HG02763 (cell line): Measurements from ENCODE around the gene HRC.
"Not testable (repeated sequence)": the region's sequence is repeated elsewhere in the genome, so short reads cannot be mapped to it uniquely, and the experiment has no call there.

Experiments used
- ATAC-seq: cut with Tn5 transposase; IDR thresholded peaks from one replicate; pipeline ENCODE4 v1.9.1; 2021; ENCODE audit warnings: mild to moderate bottlenecking, moderate library complexity; ENCODE audit not compliant: unreplicated experiment

HRC gene

DNA sequence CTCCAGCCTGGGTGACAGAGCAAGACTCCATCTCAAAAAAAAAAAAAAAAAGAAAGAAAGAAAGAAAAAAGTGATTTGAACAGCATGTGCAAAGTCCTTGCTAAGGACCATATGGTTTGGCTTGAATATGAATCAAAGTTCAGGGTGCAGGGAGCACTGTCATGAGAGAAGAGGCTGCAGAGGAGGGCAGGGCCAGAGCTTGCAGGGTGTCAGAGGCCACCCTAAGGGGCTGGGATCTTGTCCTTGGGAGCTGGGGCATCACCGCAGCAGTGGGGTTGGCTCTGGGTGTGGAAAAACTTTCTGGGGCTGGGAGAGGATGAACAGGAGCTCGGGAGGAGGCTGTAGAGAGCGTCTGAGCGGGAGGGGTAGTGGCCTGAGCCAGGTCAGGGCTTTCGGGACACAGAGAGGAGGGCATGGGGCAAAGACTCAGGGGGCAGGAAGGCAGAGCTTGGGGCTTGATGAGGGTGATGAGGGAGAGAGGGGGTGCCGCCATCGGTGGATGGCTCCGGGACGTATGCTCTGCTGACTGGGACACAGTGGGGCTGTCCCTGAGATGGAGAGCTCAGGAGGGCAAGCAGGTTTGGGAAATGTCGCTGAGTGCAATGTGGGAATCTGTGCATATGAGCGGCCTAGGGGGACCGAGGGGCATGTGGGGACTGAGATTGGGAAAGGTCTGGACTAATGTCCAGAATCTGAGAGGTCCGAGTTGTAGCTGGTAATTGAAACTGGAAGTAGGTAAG, 5.4 kb upstream of the HRC start:
- no peak for ATAC-seq

DNA sequence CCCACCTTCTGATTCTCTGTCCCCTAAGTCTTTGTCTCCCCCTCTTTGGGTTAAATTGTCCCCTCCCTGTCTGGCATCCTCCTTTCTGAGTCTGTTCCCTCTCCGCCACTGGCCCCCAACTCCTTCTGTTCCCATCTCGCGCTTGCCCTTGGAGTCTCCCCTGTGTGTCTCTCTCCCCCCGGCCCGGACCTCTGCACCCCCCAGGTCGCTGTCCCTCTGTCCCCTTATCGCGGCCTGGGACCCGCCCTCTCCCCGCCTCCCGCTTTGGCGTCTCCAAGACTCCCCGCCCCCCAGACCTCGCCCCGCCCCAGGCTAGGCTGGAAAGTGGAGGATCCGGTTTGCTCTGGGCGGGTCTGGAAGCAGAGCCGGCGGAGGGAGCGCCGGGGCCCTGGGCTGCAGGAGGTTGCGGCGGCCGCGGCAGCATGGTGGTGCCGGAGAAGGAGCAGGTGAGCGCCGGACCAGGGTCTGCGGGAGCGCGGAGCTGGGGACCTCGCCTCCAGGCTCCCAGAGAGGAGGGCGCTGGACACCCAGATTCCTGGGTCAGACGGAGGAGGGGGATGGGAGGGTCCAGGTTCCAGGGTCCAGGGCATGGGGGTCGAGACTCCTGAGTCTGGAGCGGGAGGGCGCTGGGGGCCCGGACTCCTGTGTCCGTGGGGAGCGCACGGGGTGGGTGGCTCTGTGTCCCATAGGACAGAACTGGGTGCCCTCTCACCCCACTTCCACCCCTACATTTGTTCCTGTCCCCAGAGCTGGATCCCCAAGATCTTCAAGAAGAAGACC, 2.4 kb upstream of the HRC start, which contains the start of gene TRPM4:
TSS of gene TRPM4 (plus strand) at position 348 of the 780 bp plus-strand sequence. CDS start at position 423, 75 bp downstream.
- no peak for ATAC-seq

DNA sequence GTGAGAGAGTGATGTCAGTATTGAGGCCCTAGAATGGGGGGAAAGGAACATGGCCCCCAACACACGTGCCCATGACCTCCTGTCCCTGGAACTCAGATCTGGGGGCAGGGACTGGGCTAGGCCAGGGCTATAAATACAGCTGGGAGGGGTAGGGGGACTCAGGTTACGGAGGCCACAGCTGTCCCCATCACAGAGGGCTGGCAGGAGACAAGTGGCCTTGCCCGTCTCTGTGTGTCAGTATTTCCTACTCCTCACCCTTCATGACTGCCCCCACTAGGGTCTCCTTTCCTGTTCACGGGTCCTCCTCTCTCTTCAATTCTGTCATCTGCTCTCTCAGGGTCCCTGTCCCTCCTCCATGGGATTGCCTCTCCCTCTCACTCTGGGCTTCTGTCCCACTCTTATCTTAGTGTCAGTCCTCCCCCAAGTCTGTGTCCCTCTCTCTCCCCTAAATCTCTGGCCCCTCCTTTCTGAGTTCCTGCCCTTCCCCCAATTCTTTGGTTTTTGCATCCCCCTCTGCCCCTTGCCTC, 687 bp upstream of the HRC start:
- no peak for ATAC-seq

DNA sequence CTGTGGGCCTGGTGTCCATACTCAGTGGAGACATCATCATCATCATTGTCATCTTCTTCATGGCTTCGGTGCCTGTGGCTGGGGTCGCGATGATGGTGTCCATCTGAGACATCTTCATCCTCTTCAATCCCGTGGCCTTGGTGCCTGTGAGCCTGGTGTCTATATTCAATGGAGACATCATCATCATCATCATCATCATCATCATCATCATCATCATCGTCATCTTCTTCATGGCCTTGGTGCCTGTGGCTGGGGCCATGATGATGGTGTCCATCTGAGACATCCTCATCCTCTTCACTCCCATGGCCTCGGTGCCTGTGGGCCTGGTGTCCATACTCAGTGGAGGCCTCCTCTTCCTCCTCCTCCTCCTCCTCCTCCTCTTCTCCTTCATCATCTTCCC, 917 bp downstream of the HRC start:
- no peak for ATAC-seq

DNA sequence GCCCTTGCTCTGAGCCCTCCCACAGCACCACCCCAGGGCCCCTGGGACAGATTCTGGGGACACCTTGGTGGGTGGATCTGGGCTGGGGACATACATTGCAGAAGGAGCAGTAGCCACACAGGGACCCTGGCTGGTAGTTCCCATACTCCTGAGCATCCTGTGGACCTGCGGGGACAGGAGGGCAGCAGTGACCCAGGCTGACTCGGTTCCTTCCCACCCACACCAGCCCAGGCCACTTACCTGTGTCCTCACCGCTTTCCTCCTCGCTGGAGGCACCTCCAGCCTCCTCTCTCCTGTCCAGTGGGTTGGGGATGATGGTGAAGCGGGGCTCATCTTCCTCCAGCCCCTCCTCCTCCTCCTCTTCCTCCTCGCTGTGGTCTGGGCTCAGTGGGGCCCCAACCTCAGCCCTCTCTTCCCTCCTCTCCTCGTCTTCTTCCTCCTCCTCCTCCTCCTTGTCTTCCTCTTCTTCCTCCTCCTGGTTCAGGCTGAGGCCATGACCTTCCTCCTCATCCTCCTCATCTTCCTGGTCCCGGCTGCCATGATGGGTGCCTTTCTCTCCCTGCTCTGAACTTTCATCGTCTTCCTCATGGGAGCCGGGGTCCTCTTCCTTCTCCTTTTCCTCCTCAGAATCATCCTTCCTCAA, 1.9 kb downstream of the HRC start:
- no peak for ATAC-seq

DNA sequence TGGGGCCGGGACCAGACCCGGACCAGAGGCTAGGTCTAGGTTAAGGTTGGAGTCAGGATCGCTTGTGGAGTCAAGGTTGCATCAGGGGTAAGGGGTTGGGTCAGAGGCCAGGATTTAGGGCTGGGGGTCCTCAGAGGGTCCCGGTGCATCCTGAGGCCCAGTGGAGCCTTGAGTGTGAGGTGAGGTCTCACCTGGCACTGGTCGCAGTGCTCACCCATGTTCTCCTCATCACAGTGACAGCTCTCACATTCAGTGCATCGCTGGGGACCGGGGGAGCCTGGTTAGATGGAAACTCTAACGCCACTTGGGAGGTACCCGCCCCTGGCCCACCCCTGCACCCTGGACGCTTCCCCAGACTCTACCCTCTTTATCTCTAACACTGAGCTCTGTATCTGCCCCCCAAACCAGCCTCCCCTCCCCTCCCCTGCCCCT, 3.1 kb downstream of the HRC start:
- no peak for ATAC-seq

DNA sequence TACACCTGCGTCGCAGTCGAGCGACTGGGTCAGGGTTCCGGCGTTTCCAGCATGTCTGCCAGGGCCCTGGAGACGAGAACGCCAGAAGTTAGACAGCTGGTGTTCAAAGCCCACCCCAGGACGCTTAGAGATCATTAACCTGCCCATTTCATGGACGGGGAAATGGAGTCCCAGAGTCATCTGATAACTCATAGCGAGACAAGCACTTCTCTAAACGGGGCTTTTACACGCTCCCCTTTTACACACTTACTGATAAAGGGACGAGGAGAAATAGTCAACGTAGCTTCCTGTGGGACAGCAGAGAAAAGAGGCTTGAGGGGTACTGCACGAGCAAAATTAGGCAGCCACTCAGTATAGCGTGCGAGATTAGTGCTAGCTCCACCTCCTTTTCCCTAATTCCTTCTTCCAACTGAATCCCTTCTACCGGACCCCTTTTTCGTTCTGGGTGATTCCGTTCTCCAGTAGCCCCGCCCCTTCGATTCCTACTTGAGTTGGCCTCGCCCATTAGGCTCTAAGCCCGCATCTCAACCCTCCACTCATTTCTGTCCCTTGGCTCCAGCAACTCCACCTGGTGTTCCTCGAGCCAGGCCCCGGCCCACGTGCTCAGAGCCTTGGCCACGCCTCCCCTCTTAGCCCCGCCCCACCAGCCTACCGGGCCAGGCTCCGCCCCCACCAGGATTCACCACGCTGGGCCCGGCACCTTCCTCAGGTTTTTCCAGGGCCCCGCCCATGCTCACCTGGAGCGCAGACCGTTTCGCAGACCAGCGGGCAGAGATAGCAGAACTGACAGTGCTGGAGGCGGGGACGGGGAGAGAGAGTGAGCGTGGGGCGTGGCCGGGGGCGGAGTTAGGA, 3.7 kb downstream of the HRC start:
- no peak for ATAC-seq

DNA sequence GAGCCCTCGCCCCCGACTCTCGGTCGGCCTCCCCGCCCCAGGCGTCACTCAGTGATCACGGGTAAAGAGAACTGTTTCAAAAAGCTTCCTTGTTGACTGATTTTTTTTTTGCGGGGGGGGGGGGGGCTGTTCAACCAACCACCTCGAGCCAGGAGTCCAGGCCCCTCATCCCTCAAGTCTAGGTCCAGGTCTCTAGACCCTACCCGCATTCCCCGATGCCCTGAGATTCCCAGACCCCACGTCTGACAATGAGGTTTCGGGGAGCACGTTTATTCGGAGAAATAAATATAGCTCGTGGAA, 4.3 kb downstream of the HRC start:
- no peak for ATAC-seq

DNA sequence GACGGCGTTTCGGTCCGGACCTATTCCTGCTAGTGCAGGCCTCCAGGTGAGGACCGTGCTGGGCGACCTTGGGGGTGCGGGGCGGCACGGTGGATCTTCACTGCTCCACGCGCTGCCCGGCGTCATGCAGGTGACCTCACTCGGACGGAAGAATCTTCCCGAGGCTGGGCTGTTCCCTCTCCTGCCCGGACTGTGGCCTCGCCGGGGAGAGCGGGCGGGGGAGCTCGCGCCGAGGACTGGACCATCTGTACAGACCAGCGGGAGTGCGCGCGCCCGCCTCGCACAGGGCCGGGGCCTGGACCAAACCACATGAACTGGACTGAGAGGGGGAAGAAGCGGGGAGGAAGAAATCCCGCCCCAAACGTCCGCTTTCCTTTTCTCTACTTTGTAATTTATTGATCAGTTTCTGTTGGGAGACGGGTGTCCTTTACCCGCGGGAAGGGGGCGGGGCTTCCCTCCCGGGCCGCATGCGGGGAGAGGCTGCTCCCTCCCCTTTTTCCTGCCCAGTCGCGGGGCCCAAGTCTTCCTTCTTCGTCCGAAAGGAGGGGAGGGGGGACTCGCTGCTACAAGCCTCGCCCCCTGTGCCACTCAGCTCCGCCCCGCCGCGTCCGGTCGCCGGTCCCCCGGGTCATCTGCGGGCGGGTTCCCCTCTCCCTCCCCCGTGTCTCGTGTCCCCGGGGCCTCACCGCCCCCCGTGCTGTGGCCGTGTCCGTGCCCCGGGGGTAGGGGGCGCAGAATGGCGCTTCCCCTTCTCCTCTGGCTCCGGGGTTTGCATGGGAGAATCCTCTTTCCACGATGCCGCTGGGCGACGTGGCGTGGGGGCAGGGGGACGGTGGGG, 4.9 kb downstream of the HRC start:
- ATAC-seq, result no peak

DNA sequence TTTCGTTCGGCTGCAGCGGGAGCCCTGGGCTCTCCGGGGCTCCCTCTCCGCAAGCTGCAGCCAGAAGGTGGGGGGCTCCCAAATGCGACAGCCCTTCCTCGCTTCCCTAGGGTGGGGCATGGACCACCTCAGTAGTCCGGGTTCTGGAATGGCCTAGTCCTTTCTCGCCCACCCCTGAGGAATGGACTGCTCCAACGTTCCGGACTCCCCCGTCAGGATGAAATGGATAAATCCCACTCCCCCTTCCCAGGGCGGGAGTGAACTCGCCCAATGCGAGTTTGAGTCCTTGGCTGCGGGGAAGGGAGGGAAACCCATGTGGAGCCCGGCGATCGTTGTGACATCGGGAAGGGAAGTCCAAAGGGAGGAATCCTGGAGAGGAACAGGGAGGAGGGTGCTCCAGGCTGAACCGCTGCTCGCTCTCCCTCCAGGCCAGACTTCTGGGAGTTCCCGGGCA, 5.5 kb downstream of the HRC start:
- no peak for ATAC-seq

DNA sequence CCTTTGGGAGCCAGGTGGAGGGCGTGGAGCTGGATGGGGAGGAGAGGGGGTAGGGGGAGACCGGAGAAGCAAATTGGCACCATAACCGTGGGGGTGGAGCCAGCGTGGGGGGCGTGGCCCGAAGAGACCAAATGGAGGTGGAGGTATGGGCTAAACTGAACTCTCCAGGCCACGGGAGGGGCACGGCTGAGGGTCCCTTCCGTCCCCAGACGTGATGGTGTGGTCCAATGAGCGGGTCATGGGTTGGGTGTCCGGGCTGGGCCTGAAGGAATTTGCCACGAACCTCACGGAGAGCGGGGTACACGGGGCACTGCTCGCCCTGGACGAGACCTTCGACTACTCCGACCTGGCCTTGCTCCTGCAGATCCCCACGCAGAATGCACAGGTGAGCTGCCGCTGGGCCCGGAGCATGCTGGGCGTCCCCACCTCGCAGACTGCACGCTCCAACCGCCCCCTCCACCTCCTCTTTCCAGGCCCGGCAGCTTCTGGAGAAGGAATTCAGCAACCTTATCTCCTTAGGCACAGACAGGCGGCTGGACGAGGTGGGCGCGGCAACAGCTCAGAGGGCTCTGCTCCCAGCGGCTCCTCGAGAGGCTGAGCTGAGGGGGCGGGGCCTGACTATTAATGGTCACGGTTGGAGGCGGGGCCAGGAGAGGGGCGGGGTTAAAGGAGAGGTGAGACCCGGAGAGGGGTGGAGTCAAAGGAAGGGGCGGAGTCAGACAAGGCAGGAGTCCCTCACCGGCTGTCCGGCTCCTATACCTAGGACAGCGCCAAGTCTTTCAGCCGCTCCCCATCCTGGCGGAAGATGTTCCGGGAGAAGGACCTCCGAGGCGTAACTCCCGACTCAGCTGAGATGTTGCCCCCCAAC, 6.2 kb downstream of the HRC start:
- no peak for ATAC-seq

DNA sequence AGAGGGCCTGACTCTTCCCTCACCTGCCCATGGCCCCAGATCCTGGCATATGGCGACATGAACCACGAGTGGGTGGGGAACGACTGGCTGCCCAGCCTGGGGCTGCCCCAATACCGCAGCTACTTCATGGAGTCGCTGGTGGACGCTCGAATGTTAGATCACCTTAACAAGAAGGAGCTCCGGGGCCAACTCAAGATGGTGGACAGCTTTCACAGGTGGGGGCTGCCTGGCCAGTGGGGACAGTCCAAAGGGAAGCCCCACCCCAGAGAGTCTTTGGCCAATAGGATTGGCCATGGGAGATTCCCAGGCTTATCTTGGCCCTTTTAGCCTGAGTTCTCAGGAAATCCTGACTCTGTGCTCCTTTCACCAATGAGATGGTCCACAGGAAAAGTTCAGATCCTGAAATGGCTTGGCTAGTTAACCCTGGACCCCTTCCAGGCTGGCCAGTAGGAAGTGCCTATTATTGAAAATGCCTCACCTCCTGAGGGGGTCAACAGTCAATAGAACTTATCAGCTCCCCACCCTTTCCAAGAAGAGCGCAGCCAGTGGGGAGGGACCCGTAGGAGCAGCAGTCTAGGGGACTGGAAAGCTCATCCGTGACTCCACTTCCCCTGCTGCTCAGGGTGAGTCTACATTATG, 7.0 kb downstream of the HRC start:
- no peak for ATAC-seq

DNA sequence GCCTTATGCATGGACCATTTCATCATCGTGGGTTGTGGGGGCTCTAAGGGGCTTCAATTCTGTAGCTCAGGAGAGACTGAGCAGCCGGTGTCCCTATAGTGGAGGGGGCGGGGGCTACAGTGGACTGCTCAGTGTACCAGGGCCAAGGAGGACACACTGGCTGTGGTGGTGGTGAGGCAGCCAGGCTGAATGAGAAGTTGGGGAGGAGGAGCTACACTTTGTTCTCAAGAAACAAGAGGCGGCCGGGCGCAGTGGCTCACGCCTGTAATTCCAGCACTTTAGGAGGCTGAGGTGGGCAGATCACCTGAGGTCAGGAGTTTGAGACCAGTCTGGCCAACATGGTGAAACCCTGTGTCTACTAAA, 8.8 kb downstream of the HRC start:
- not testable (repeated sequence) for ATAC-seq

DNA sequence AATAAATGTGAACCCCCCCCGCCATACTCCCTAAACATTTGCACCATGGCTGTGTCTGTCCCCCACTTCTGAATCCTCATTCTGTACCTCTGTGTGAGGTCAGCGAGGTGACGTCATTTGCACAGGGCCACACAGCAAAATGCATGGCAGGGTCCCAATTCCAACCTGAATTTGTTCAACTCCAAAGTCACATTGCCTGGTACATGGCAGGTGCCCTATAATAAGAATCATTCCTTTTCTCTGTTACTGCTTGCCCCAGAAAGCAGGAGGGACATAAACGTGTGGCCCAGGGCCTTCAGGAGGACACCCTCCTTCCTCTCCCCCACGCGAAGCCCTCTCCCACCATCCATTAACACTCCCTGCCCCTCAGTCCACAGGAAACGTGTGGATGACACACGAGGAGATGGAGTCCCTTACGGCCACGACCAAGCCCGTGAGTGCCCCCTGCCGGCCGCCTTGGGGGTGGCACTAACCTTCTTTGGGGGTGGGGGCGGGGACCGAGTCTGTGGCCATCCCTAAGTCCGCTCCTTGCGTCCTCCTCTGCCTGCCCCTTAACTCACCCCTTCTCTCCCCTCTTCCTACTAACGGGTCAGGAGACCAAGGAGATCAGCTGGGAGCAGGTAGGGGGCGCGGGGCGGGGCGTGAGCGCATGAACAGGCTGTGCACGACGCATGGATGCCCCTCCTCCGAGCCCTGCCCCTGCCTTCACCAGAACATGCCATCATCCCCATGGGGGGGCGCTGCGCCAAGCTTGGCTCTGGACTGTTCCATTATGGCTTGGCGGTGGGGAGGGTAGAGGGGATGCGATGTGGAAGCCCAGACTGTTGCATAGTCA, 9.4 kb downstream of the HRC start:
- ATAC-seq, result no peak

DNA sequence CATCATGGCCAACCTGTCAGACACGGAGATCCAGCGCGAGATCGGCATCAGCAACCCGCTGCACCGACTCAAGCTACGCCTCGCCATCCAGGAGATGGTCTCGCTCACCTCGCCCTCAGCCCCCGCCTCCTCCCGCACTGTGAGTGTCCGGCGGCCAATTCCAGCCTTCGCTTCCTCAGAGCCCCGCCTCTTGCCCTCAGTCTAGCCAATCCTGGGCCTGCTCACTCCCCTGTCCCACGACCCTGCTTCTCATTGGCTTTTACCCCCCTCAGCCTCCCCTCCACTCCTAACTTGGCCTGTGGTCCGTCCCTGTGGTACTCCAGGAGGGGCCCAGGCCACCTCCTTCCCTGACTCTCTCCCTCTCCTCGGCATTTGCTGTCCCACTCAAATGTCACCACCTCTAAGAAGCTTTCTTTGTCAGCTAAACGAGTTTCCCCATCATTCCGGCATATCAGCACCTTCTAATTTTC, 12.3 kb downstream of the HRC start:
- ATAC-seq, result peak; percentile 64

DNA sequence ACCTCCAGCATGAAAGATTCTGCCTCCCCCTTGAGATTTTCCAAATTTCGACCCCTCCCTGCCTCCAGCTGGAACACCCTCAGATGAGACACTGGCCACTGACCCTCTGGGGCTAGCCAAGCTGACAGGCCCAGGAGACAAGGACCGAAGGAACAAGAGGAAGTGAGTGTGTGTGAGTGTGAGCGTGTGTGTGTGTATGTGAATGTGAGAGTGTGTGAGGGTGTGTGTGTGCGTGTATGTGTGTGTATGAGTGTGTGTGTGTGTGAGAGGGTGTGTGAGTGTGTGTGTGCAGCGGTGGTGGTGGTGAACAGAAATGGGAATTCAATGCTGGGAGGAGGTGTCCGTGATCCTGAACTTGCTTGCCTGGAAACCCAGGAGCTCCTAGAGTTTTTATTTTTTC, 13.8 kb downstream of the HRC start:
- no peak for ATAC-seq

DNA sequence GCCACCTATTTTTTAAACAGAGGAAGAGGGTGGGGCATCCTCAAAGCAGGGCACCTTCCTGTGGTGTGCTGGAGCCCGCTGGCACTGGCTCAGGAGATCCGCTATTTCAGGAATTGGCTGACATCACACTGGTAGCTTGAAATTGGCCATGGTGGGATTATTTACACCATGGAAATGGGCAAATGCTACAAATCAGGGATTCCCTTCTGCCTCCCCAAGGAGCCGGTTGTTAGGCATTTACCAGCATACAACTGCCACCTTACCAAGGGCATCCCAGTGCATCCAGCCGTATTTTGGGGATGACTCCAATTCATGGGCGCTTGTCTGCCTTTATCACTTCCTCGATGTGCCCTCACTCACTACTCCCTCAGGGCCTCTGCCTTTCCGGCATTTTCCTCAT, 14.2 kb downstream of the HRC start:
- ATAC-seq, result no peak

DNA sequence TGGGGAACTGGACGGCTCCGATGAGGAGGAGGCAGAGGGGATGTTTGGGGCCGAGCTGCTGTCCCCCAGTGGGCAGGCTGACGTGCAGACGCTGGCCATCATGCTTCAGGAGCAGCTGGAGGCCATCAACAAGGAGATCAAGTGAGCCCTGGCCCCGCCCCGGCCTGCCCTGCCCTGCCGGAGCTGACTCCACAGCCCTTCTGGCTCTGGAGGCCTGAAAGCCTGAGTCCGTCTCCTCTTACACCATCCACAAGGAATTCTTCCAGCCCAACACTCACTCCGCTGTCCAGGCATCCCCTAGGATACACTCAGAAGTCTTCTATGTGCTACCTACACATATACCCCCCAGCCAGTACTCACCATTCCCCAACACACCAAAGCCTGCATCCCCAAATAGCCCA, 18.4 kb downstream of the HRC start:
- no peak for ATAC-seq
